Thyroid gland (tissue), 4 donors: ENCODE results near the gene ABL2. TPM values are rescaled to one million over a fixed set of nuclear protein-coding genes. Genes with fewer than 3 reads are reported as not detected.

ENCODE experiments used
- DNase-seq, 2 donors: peaks; one replicate each; pipeline ENCODE4 v3.0.0-alpha.2; 2019
- H3K27ac ChIP-seq, 3 donors: fragments of 200-600 bp; sonication (generic); 1 replicate in 2 of 3; 2 replicates in 1 of 3; pipeline ENCODE4 v1.5.1; 2016 to 2019; ENCODE audit warnings: mild to moderate bottlenecking in 1 of 3, moderate library complexity in 1 of 3
- H3K27me3 ChIP-seq: fragments of 200-600 bp; sonication (generic); one replicate; pipeline ENCODE4 v1.5.1; 2019
- H3K36me3 ChIP-seq, 2 donors: fragments of 200-600 bp; sonication (generic); one replicate each; pipeline ENCODE4 v1.5.1; 2016 to 2019
- H3K4me1 ChIP-seq, 2 donors: fragments of 200-600 bp; sonication (generic); one replicate each; pipeline ENCODE4 v1.5.1; 2017 to 2019
- H3K4me3 ChIP-seq, 3 donors: fragments of 200-600 bp; sonication (generic); replicated peaks in 1 of 3; 1 replicate in 2 of 3; 2 replicates in 1 of 3; pipeline ENCODE4 v1.5.1; 2016; ENCODE audit warnings: mild to moderate bottlenecking in 1 of 3
- H3K9me3 ChIP-seq: fragments of 200-600 bp; sonication (generic); one replicate; pipeline ENCODE4 v1.5.1; 2017
- CTCF ChIP-seq, 6 experiments: fragments of 200-600 bp in 3 of 6; fragments of 450-650 bp in 3 of 6; sonication (generic) in 3 of 6; IDR thresholded peaks; one replicate each; pipeline ENCODE4 v1.5.1; 2016 to 2019; ENCODE audit warnings: antibody characterized with exemption in 6 of 6, mild to moderate bottlenecking in 2 of 6, inconsistent platforms in 1 of 6, moderate library complexity in 1 of 6
- POLR2A ChIP-seq, 2 donors: fragments of 450-650 bp; IDR thresholded peaks; one replicate each; pipeline ENCODE4 v1.6.1; 2017; ENCODE audit warnings: antibody characterized with exemption in 2 of 2, mild to moderate bottlenecking in 2 of 2, moderate library complexity in 1 of 2
- WGBS, 2 donors: methylation state at CpG; one replicate each; pipeline ENCODE4 v1.1.5; 2017; 5-methylcytosine and 5-hydroxymethylcytosine counted together
- intact Hi-C: fragments of 100-400 bp; cut with DNase I; formaldehyde crosslinking; loops from one replicate; pipeline ENCODE4 v1.15.1; 2023
- total RNA-seq, 4 donors: library from RNA; depleted of rRNA; stranded (reverse); fragments of >200 nt; gene quantifications; one replicate each; pipeline ENCODE4 v1.2.3, GENCODE V29; 2016

Gene ABL2
- total RNA-seq, 4 donors from 2014 or later = 11.8 to 21.2 (median 18.9) TPM

GRCh38 chr1:179094818-179095217, 134.7 kb downstream of the ABL2 start:
- peaks cover 27 to 35% of the 10 kb centered on the region in 2 donors for H3K36me3 ChIP-seq

GRCh38 chr1:179092896-179093461, 136.5 kb downstream of the ABL2 start:
- peaks cover 35 to 40% of the 10 kb centered on the region in 2 donors for H3K36me3 ChIP-seq
- WGBS, 2 donors = 89 to 91% methylated on average over 9 of the region's 9 CpGs
- H3K27ac ChIP-seq = no peak overlapping the region
- no peak for TF ChIP-seq CTCF (IDR thresholded peaks at IDR 0.05)
- TF ChIP-seq POLR2A (IDR thresholded peaks at IDR 0.05) = no peak
- no peak for DNase-seq
- H3K9me3 ChIP-seq = no peaks in the 10 kb centered on the region
- intact Hi-C loops = no loop called here
- H3K4me1 ChIP-seq = no peaks in the 10 kb centered on the region
- H3K27me3 ChIP-seq = no peaks in the 10 kb centered on the region
- H3K4me3 ChIP-seq = no peak overlapping the region

More at GRCh38 chr1:179094818-179095217, 134.7 kb downstream of the ABL2 start:
- intact Hi-C loops = no loop called here
- WGBS, 2 donors = 40 to 73% methylated on average over 5 of the region's 5 CpGs
- H3K4me1 ChIP-seq = no peaks in the 10 kb centered on the region
- no peak overlapping the region for H3K4me3 ChIP-seq
- DNase-seq = peak; percentile 41 to 53
- H3K9me3 ChIP-seq = no peaks in the 10 kb centered on the region
- TF ChIP-seq CTCF (IDR thresholded peaks at IDR 0.05) (no peak), POLR2A (IDR thresholded peaks at IDR 0.05) (no peak)
- no peaks in the 10 kb centered on the region for H3K27me3 ChIP-seq
- no peak overlapping the region for H3K27ac ChIP-seq

- 57 to 78% methylated on average over 3 to 5 of the region's 5 CpGs for WGBS, 2 donors
- Histone ChIP-seq H3K36me3 (peaks cover 36 to 38% of the 10 kb centered on the region in 2 donors), H3K4me1 (no peaks in the 10 kb centered on the region), H3K4me3 (no peak overlapping the region), H3K9me3 (no peaks in the 10 kb centered on the region), H3K27ac (no peak overlapping the region), H3K27me3 (no peaks in the 10 kb centered on the region)
- TF ChIP-seq POLR2A (IDR thresholded peaks at IDR 0.05) (no peak), CTCF (IDR thresholded peaks at IDR 0.05) (no peak)
- intact Hi-C loops = no loop called here
- peak; percentile 16 to 26 for DNase-seq
Observed at GRCh38 chr1:179091691-179092165, 137.7 kb downstream of the ABL2 start.

GRCh38 chr1:179090923-179091322, 138.6 kb downstream of the ABL2 start:
- TF ChIP-seq CTCF (IDR thresholded peaks at IDR 0.05) = no peak
- TF ChIP-seq POLR2A (IDR thresholded peaks at IDR 0.05) = no peak
- WGBS, 2 donors = 87 to 89% methylated on average over 4 of the region's 4 CpGs
- DNase-seq = no peak
- Histone ChIP-seq H3K4me1 (no peaks in the 10 kb centered on the region), H3K36me3 (peaks cover 32 to 34% of the 10 kb centered on the region in 2 donors), H3K27ac (no peak overlapping the region), H3K4me3 (no peak overlapping the region), H3K27me3 (no peaks in the 10 kb centered on the region), H3K9me3 (no peaks in the 10 kb centered on the region)
- intact Hi-C loops = no loop called here

GRCh38 chr1:179090522-179090921, 139.0 kb downstream of the ABL2 start:
- intact Hi-C loops = no loop called here
- WGBS, 2 donors = 75 to 76% methylated on average over 8 of the region's 8 CpGs
- Histone ChIP-seq H3K4me1 (no peaks in the 10 kb centered on the region), H3K9me3 (no peaks in the 10 kb centered on the region), H3K27me3 (no peaks in the 10 kb centered on the region), H3K36me3 (peaks cover 28 to 34% of the 10 kb centered on the region in 2 donors), H3K4me3 (no peak overlapping the region), H3K27ac (no peak overlapping the region)
- TF ChIP-seq CTCF (IDR thresholded peaks at IDR 0.05) (no peak), POLR2A (IDR thresholded peaks at IDR 0.05) (no peak)
- DNase-seq = no peak
